Mesodermal cell (in vitro differentiated cells): ENCODE results near the gene PLCD3.

ENCODE experiments used
- H3K27ac ChIP-seq: 2 replicates; pipeline ENCODE4 v1.7.0; 2013; ENCODE audit warnings: mild to moderate bottlenecking, low read depth, low read length, moderate library complexity; ENCODE audit not compliant: severe bottlenecking
- H3K36me3 ChIP-seq: 2 replicates; pipeline ENCODE4 v1.7.1; 2013; ENCODE audit warnings: mild to moderate bottlenecking, low read length, moderate library complexity; ENCODE audit not compliant: control insufficient read depth, insufficient read depth
- H3K4me1 ChIP-seq: one replicate; pipeline ENCODE4 v1.7.1; 2013; ENCODE audit warnings: mild to moderate bottlenecking, low read length; ENCODE audit not compliant: insufficient read depth, control insufficient read depth, poor library complexity, severe bottlenecking
- H3K4me3 ChIP-seq: 2 replicates; pipeline ENCODE4 v1.7.0; 2013; ENCODE audit warnings: low read length, control low read depth, mild to moderate bottlenecking; ENCODE audit not compliant: insufficient read depth, poor library complexity, severe bottlenecking; ENCODE audit errors: extremely low read depth
- H3K9me3 ChIP-seq: 2 replicates; pipeline ENCODE4 v1.7.1; 2013; ENCODE audit warnings: mild to moderate bottlenecking, low read length, moderate library complexity; ENCODE audit not compliant: control insufficient read depth
- WGBS, 2 experiments: methylation state at CpG; one replicate each; pipeline ENCODE4 v1.1.5; 2013; ENCODE audit warnings: missing lambda C conversion rate in 2 of 2; ENCODE audit not compliant: insufficient coverage in 2 of 2; 5-methylcytosine and 5-hydroxymethylcytosine counted together

Gene PLCD3

GRCh38 chr17:45148183-45149036, 16.1 kb upstream of the PLCD3 start, which contains the start of gene HEXIM1:
TSS of gene HEXIM1 (plus strand) at chr17:45148475. CDS start at chr17:45149191, 716 bp downstream.
- 0 to 1% methylated on average over 56 to 58 of the region's 58 CpGs for WGBS, 2 experiments
- no peaks in the 10 kb centered on the region for H3K9me3 ChIP-seq
- H3K27ac ChIP-seq: peak within 1 kb of the TSS; percentile 100
- H3K4me3 ChIP-seq: peak within 1 kb of the TSS; percentile 93
- peaks cover 5% of the 10 kb centered on the region for H3K4me1 ChIP-seq
- peaks cover 12% of the 10 kb centered on the region for H3K36me3 ChIP-seq

- peak overlapping the region; percentile 100 for H3K27ac ChIP-seq
- peak overlapping the region; percentile 66 for H3K4me3 ChIP-seq
- 0% methylated on average over 32 to 33 of the region's 38 CpGs for WGBS, 2 experiments
- peaks cover 12% of the 10 kb centered on the region for H3K36me3 ChIP-seq
- H3K4me1 ChIP-seq: peaks cover 5% of the 10 kb centered on the region
- H3K9me3 ChIP-seq: no peaks in the 10 kb centered on the region
Observed at GRCh38 chr17:45147581-45148182, 15.4 kb upstream of the PLCD3 start.

GRCh38 chr17:45146890-45147580, 14.7 kb upstream of the PLCD3 start:
- peak overlapping the region; percentile 66 for H3K4me3 ChIP-seq
- H3K36me3 ChIP-seq: peaks cover 12% of the 10 kb centered on the region
- WGBS, 2 experiments: 31 to 32% methylated on average over 21 to 22 of the region's 29 CpGs
- H3K27ac ChIP-seq: peak overlapping the region; percentile 100
- H3K4me1 ChIP-seq: peaks cover 5% of the 10 kb centered on the region
- no peaks in the 10 kb centered on the region for H3K9me3 ChIP-seq

GRCh38 chr17:45146592-45146889, 14.2 kb upstream of the PLCD3 start:
- Histone ChIP-seq H3K9me3 (no peaks in the 10 kb centered on the region), H3K36me3 (peaks cover 10% of the 10 kb centered on the region), H3K4me1 (peaks cover 5% of the 10 kb centered on the region), H3K27ac (peak overlapping the region; percentile 100), H3K4me3 (peak overlapping the region; percentile 66)
- 93 to 95% methylated on average over 4 of the region's 4 CpGs for WGBS, 2 experiments

GRCh38 chr17:45146166-45146565, 13.9 kb upstream of the PLCD3 start:
- Histone ChIP-seq H3K4me1 (peaks cover 5% of the 10 kb centered on the region), H3K27ac (no peak overlapping the region), H3K9me3 (no peaks in the 10 kb centered on the region), H3K4me3 (no peak overlapping the region), H3K36me3 (peaks cover 6% of the 10 kb centered on the region)
- 95 to 97% methylated on average over 10 of the region's 10 CpGs for whole genome bisulfite sequencing, 2 experiments

GRCh38 chr17:45145035-45145389, 12.7 kb upstream of the PLCD3 start:
- H3K9me3 ChIP-seq: no peaks in the 10 kb centered on the region
- H3K27ac ChIP-seq: no peak overlapping the region
- no peak overlapping the region for H3K4me3 ChIP-seq
- peaks cover 5% of the 10 kb centered on the region for H3K4me1 ChIP-seq
- H3K36me3 ChIP-seq: peaks cover 4% of the 10 kb centered on the region
- WGBS, 2 experiments: 94% methylated on average over 8 of the region's 8 CpGs

- WGBS, 2 experiments: 58 to 71% methylated on average over 38 to 45 of the region's 71 CpGs
- Histone ChIP-seq H3K4me3 (no peak overlapping the region), H3K4me1 (peaks cover 5% of the 10 kb centered on the region), H3K36me3 (no peaks in the 10 kb centered on the region), H3K9me3 (no peaks in the 10 kb centered on the region), H3K27ac (peak overlapping the region; percentile 6)
Observed at GRCh38 chr17:45144199-45145034, 12.1 kb upstream of the PLCD3 start.

- Histone ChIP-seq H3K4me1 (peaks cover 5% of the 10 kb centered on the region), H3K36me3 (no peaks in the 10 kb centered on the region), H3K27ac (peak overlapping the region; percentile 6), H3K9me3 (no peaks in the 10 kb centered on the region), H3K4me3 (no peak overlapping the region)
- WGBS, 2 experiments: 11 to 31% methylated on average over 4 to 7 of the region's 21 CpGs
Observed at GRCh38 chr17:45143767-45144198, 11.5 kb upstream of the PLCD3 start.

GRCh38 chr17:45143094-45143670, 10.9 kb upstream of the PLCD3 start:
- 73 to 75% methylated on average over 8 to 11 of the region's 13 CpGs for WGBS, 2 experiments
- no peaks in the 10 kb centered on the region for H3K36me3 ChIP-seq
- H3K4me1 ChIP-seq: peaks cover 5% of the 10 kb centered on the region
- no peaks in the 10 kb centered on the region for H3K9me3 ChIP-seq
- H3K4me3 ChIP-seq: no peak overlapping the region
- no peak overlapping the region for H3K27ac ChIP-seq

GRCh38 chr17:45139533-45139920, 7.2 kb upstream of the PLCD3 start:
- Histone ChIP-seq H3K4me3 (no peak overlapping the region), H3K27ac (no peak overlapping the region), H3K4me1 (no peaks in the 10 kb centered on the region), H3K36me3 (no peaks in the 10 kb centered on the region), H3K9me3 (no peaks in the 10 kb centered on the region)
- WGBS, 2 experiments: 61% methylated on average over 2 of the region's 4 CpGs; no CpG with 5 or more reads in 1 of the 2 experiments
